ENCODE results near the gene PDHB.

DNA sequence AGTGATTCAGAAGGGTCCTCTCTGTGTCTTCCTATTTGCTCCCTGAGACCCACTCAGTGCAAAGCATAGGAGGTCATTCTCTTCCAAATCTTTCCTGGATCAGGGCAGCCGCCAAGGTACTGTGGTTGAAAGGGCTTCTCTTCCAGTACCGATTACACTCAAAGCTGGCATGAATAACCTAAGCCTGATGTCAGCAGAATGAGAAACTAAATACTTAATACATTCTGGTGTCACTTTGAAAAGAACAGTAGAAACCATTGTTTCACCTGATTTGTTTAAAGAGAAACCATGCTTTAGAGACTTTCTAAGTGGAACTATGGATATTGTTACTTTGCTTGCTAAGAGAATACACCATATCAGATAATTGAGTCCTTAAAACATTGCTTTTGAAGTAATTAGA, 50.2 kb downstream of the PDHB start:
- TF ChIP-seq, protein P1, sequence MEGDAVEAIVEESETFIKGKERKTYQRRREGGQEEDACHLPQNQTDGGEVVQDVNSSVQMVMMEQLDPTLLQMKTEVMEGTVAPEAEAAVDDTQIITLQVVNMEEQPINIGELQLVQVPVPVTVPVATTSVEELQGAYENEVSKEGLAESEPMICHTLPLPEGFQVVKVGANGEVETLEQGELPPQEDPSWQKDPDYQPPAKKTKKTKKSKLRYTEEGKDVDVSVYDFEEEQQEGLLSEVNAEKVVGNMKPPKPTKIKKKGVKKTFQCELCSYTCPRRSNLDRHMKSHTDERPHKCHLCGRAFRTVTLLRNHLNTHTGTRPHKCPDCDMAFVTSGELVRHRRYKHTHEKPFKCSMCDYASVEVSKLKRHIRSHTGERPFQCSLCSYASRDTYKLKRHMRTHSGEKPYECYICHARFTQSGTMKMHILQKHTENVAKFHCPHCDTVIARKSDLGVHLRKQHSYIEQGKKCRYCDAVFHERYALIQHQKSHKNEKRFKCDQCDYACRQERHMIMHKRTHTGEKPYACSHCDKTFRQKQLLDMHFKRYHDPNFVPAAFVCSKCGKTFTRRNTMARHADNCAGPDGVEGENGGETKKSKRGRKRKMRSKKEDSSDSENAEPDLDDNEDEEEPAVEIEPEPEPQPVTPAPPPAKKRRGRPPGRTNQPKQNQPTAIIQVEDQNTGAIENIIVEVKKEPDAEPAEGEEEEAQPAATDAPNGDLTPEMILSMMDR (IDR thresholded peaks at IDR 0.05) = no peak
- no peak for TF ChIP-seq ZFX (IDR thresholded peaks at IDR 0.05; ENCODE audit: borderline replicate concordance)
